Lung microvascular endothelial cell (primary cell): Measurements from ENCODE around the gene PITPNM2. TPM values are rescaled to one million over a fixed set of nuclear protein-coding genes. Genes with fewer than 3 reads are reported as not detected.
A peak's percentile ranks its signal among the peaks of the same experiment; 100 is the strongest.

ENCODE experiments used
- DNase-seq, 2 donors: peaks; one replicate each; pipeline versions ENCODE4 v3.0.0 to v3.0.0-alpha.2; 2010; ENCODE audit warnings: low read depth in 2 of 2
- total RNA-seq: library from RNA; depleted of rRNA; stranded (reverse); fragments of >200 nt; gene quantifications from 2 replicates; pipeline ENCODE4 v1.2.1, GENCODE V29; 2014

Gene PITPNM2
- total RNA-seq, 1 donor from 2014 or later = 4.4 TPM

DNA sequence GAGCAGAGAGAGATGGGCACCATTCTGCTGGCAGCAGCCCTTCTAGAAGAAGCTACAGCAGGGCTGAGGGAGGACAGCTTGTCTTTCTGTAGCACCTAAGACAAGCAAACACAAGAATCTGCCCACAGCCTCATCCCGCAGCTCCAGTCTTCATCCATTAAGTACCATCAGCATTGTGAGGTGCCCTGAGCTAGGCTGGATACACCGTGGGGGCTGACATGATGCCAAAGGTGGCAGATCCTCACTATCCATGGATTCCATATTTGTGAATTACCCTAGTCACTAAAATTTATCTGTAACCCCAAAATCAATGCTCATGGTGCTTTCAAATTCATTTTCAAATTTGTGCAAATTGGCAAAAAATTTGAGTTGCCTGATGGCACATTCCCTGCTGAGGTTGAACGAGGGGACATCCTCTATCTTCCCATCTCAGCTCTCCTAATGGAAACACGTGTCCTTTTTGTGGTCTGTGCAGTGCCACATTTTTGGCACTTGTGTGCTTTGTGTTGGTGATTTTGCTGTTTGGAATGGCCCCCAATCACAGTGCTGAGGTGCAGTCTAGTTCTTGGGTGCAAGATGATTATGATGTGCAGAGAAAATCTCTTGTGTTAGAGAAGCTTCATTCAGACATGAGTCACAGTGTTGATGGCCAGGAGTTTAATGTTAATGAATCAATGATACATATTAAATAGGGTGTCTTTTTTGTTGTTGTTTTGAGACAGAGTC, 7.0 kb downstream of the PITPNM2 start:
- no peak for DNase-seq

DNA sequence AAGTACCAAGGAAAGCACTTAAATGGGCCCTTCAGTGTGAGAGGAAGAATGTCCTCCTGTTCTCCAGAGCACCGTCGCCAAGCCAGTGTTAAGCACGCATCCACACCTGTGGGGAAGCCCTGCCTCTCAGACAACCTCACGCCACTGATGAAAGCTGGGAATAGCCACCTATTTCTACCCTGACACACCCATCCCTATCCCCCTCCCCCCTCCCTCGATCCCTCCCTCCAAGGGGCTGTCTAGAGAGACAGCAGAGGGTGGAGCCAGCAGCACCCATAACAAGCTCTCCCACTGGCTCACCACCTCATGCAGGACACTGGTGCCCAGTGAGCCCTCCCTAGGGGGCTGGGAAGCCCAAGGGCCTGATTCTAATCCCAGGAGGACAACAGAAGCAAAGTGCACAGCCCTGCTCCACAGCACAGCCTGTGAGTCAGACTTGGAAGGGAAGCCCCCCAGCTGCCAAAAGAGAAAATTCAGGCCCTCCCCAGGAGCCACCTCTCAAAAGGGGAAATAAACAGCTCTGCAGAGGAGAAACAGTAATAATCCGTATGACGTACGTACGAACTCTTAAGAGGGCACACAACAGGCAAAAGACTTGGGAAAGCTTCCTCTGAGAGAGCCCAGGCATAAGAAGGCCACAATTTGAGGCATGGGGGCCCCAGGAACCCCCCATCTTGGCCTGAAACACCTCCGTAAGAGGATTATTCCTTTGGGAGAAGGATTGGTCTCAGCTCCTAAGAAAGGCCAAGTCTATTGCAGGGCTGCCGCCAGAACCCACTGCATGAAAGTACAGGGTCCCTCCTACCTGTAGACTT, 7.8 kb downstream of the PITPNM2 start:
- peak in 1 of 2 donors; percentile 77 for DNase-seq

DNA sequence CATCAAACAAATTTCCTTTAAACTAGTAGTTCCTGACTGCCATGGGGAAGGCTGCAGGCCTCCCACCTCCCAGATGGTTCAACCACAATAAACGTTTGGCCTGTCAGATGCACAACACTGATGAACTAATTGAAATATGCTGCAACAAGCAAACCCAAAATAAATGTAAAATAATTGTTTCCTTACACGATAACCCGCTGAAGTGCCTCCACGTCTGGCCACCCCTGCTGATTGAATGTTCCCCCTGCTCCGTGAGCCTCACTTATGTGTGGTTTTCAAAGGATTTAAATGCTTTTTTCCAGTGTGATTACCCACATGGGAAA, 8.4 kb downstream of the PITPNM2 start:
- DNase-seq = no peak

DNA sequence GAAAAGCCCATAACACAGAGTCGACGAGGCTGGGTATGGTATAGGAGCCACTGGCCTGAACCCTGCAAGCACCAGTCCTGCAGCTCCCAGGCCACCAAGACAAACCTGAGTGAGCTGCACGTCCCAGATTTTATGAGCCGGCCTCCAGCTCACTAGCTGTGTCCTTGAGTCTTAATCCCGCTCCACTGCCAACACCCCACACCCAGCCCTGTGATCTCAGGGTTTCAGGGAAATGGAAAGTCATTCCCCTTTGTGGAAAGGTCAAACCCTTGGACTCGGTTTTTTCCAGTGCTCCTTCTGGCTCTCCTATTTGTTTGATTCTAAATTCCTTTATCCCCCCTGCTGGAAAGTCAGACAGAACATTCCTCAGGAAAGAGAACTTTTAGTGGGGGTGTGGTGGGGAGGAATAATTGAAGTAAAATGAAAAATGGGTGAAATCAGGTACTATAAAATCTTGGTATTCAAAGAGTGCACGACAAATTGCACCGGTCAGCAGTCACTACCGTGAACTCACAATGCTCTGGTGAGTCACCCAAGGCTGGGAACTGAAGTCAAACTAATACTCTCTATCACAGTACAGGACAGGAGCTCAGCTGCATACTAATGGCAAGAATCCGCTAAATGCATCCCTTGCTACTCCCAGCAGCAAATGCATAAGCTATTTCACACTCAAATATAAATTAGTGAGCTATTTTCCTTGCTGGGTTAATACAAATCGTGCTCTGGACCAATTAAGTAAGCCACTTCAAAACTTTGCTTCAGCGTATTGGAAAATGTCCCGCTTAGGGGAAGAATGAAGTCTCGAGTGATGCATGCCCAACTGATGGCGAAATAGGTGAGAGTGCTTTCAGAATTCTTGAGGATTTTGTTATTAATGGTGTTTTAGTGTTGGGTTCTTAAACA, 9.0 kb downstream of the PITPNM2 start:
- DNase-seq = peak; percentile 71 to 87

DNA sequence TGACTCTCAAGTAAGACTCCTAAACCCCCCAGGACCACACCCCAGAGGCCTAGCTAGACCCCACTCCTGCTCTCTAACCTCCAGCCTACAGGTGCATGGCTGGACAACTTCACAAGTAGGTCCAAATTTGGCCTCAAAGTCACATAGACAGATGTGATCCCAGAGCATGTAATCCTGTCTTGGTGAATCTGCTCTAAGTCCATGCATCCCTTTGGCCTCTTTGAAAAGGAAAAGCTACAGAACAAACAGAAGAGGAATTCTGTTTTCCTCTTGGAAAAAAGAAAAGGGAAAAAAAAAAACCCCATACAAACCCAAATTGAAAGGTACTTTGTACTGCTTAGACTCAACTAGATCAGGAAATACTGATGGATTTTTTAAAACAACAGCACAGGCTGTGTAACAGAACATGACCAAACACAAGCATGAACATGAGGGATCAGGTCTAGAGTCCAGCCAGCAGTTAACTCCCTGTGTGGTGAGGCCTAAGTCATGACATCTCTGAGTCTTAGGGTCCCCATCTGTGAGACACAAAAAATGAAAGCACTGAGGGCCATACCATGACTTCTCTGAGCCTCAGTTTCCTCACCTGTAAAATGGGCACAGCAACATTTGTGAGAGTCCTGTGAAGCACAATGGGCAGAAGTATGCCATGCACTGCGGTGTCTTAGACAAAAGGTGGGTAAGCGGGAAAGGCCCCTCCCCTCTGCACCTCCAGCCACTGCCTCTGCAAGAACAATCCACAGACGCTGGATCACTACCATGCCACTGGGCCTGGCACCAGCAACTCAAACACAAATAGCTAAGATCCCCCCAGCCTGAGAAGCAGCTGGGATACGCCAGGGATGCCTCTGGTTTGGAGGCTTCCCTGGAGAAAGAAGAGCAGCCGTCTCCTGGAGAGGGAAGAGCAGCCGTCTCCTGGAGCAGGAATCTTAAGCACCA, 9.9 kb downstream of the PITPNM2 start:
- DNase-seq = no peak

DNA sequence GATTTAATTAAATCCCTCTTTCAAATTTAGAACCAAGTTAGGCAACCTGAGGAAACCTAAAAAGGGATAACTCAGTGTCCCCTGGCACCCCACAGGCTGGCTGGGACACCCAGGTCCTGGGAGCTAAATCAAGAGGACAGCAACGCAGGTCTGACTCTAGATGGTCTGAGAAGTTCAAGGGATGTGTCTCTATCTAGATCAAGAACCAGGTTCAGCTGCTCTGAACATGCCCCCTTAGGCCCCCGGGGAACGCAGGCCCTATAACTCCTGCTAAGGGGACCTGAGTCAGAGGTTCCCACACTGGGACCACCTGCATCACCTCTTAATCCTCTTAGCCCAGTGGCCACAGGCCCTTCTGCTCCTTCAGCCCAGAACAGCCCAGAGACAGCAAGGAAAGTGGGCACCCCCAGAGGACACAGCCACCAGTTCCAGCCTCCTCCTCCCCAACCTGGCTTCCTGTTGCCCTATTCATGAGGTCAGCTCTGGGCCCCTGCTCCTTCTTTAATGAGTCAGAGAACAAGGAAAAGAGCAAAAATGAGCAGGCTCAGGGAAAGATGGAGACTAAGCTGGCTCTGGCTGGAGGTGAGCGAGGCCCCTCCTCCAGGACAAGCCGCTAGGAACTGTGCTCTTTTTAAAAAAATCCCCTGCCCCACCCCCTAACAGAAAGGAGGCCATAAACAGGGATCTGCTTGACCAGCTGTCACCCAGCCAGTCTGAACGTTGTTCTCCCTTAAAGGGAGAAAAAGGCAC, 10.8 kb downstream of the PITPNM2 start:
- DNase-seq = peak in 1 of 2 donors; percentile 50

DNA sequence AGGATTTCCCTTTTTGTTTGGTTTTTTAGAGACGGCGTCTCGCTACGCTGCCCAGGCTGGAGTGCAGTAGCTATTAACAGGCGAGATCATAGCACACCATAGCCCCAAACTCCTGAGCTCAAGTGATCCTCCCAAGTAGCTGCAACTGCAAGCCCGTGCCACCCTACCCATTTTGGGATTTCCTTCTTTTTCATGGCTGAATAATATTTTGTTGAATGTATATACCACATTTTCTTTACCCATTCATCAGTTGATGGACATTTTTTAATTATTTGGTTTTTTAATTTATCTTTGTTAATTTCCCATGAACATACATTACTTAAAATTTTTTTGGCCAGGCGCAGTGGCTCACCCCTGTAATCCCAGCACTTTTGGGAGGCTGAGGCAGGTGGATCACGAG, 15.2 kb downstream of the PITPNM2 start:
- DNase-seq = no peak

DNA sequence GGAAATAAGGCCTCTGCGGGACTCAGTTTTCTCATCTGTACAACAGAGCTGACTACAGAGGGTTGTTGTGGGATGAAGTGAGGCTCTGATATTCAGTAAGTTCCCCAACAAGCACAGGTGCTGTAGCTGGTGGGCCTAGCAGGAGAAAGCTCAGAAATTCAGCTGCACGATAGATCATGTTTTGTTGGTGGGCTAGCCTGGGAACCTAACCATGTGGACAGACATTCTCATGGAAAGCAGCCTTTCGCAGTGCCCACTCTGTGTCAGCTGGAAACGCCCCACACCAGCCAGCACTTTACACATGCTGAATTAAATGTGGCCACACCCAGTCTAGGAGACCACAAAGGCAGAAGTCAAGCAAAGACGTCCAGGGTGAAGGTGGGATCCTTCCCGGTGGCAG, 16.1 kb downstream of the PITPNM2 start:
- no peak for DNase-seq

DNA sequence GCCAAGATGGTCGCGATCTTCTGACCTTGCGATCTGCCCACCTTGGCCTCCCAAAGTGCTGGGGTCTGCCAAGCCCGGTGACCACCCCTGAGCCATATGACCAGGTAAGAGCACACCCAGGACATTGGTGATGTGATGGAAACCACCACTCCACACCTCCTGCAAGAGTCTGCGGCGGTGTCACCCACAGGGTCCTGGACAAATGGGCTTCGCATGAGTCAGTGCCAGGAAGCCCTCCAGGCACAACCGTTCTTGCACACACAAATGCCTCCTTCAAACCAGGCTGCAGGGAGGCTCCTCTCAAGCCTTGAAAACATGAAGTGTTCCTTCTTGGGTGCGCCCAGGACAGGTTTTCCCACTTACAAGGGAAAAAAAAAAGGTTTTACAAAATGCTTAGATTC, 16.6 kb downstream of the PITPNM2 start:
- no peak for DNase-seq

DNA sequence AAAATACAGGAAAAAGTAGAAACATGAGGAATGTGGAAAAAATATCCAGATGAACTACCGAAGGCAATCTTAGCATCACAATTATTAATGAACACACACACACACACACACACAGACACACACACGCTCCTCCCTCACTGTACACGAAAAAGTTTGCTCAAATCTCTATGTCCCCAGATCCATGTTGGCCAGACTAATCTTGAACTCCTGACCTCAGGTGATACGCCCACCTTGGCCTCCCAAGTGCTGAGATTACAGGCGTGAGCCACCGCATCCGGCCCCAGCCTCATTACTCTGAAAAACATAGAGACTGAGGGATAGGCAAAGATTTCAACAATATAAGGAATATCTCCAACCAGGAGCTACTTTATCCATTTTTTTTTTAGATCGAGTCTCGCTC, 17.2 kb downstream of the PITPNM2 start:
- no peak for DNase-seq

DNA sequence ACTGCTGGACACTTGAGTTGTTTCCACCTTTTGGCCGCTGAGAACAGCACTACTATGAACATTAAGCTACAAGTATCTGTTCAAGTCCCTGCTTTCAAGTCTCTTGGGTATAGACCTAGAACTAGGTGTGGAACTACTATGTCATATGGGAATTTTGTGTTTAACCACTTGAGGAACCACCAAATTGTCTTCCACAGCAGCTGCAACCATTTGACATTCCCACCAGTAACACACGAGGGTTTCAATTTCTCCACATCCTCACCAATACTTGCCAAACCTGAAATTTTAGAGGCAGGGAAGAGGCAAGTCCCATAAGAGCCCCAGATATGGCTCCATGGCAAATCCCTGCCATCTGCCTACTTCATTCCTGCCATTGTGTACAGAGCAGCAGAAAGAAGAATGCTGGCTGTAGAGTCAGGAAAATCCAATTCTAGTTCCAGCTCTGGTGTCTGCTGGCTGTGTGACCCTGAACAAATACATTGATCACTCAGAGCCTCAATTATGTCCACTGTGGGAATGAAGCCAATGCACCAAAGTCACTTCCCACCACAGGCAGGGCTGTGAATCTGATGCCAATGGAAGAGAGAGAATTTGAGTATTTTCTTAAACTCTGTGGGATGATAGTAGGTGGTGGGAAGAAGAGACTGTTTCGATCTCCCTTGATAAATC, 17.8 kb downstream of the PITPNM2 start:
- no peak for DNase-seq

DNA sequence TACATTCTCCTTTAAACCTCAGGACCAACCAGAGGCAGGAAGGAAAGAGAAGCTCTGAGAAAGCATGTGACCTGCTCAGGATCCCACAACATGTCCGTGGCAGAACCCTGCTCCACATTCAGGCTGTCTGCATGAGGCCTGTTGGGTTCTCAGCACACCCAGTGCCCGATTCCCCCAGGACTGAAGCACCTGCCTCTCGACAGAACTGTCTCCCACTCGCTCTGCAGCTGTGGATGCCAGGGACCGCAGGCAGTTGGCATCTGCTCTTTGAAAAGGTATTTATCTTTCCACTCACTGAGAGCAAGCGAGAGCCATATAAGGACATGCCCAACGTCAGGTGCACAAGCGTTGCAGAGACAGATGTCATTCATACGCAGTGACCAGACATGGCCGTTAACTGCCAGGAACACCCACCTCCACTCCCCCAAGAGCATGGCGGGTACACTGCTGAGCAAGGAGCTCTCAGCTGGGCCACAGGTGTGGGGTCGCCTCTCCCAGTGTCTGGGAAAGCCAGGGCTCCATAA, 18.9 kb downstream of the PITPNM2 start:
- peak in 1 of 2 donors; percentile 66 for DNase-seq

DNA sequence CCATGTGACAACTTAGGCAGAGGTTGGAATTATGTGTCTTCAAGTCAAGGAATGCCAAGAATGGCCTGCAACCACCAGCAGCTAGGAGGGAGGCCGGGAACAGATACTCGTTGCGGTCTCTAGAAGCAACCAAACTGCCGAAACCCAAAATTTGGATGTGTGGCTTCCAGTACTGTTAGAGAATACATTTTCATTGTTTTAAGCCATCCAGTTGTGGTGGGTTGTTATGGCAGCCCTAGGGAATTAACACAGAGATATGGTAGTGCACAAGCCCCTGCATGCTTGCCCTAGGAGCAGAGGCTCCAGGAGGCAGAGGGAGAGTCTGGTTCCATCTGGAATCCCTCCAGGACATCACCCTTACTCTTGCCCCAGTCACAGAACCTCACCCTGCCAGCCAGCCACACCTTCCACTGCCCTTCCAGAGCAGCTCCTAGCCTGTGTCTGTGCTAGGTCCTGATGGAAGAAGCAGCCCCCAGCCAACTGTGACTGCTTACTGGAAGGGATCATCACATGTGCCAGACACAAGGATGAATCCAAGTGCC, 19.5 kb downstream of the PITPNM2 start:
- no peak for DNase-seq

DNA sequence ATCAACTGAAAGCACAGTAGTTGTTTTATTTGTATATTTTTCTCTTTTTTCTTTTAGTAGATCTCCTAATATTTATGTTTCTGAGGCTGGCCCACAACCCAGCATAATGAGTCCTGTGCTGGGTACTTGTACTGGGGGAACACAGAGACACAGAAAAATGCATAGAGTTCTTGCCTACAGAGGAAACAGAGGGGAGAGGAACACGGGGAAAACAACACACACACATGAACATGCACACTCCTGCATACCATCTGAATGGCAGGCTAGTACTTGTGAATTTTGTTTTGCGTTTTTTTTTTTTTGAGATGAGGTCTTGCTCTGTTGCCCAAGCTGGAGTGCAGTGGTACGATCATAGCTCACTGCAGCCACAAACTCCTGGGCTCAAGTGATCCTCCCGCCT, 21.3 kb downstream of the PITPNM2 start:
- no peak for DNase-seq

DNA sequence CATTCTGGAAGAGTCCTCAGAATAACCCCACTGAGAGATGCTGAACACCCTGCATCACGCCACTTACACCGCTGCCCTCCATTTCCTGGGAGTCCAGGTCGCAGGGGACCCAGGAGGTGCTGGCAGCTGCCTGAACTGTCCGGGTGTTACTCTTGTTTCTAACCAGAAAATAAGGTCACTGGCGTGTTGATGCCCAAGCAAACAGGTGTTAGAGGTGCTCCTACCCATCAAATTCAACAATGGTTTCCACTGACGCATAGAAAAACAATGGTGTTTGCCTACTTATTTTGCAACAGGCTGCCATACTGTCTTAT, 23.8 kb downstream of the PITPNM2 start:
- no peak for DNase-seq

DNA sequence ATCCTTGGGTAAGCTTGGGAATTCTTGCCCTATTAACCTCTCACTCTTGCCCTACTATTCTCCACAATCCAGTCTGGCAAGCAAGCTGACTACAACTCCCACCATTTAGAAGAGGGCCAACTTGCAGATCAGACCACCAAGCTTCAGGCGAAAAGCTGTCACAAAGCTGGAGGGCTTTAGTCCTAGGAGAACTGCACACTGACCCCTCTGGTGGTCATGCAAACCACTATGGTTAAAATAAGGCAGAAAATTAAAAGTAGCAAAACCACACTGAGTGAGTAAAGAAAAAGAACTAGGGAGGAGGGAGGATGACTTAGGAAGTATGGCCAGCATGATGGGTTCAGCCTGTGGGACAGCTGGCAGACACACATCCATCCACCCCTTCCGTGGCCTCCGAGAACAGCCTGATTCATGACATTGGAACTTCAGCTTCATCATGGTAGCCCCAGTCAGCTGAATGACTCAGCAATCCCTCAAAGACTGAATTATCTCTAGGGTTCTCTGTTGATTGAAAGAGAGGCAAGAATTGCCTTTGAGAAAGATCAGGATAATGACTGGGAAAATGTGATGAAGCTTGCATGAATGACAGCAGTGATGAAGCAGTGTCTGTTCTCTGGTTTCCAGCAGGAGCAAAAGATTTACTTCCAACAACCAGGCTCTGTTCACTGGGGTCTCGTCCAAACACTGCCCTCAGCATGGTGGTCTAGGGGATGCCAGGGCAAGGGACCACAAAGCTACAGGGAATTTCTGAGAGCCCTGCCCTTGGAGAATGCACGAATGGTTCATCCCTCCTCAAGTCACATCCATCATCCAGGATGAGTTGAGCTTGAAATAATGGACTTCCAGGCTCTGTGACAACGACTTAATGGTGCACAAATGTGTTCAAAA, 24.4 kb downstream of the PITPNM2 start:
- peak; percentile 76 to 87 for DNase-seq

DNA sequence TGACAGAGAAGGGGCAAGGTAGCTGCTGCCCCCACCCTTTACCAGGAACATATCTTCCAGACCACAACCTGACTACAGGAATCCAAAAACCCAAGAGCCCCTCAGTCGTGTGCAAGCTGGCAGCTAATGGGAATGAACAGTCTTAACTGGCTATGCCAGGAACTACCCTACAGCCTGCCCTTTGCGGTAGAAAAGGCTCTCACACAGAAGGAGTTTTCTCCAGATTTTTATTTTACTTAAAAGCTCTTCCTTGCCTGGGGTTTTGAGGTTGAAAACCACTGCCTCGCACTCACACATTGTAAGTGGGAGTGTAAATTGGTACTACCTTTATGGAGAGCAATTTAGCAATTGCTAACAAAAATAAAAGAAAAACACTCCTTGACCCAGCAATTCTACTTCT, 28.3 kb downstream of the PITPNM2 start:
- DNase-seq = no peak

DNA sequence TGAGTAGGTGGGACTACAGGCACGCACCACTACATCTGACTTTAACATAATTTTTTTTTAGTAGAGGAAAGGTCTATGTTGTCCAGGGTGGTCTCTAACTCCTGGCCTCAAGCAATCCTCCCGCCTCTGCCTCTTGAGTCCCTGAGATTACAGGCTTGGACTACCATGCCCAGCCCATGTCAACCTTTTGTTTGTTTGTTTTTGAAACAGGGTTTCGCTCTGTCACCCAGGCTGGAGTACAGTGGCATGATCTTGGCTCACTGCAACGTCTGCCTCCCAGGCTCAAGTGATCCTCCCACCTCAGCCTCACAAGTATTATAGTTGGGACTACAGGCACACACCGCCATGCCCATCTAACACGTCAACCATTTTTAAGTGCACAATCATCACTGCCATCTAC, 29.2 kb downstream of the PITPNM2 start:
- DNase-seq = no peak
